SK-N-MC (cell line): ENCODE measurements around the gene PPP4R3B.

Source experiments
- EZH2 ChIP-seq: fragments of 200-600 bp; sonication (generic); IDR thresholded peaks from one replicate; pipeline ENCODE4 v1.6.1; 2017; ENCODE audit warnings: antibody characterized with exemption
- POLR2AphosphoS5 ChIP-seq: IDR thresholded peaks from 2 replicates; pipeline ENCODE4 v1.6.1; 2012; ENCODE audit warnings: mild to moderate bottlenecking, low read depth, low read length, borderline replicate concordance

- no peak for TF ChIP-seq POLR2AphosphoS5
- no peak for TF ChIP-seq EZH2
Measured at GRCh38 chr2:55585451-55586080, 31.9 kb downstream of the PPP4R3B start.
